GM18526 (cell line): ENCODE measurements around the gene NARS2.

Source experiments
- POLR2A ChIP-seq: IDR thresholded peaks from 3 replicates; pipeline ENCODE4 v1.6.1; 2011; ENCODE audit not compliant: insufficient read length; ENCODE audit errors: extremely low read depth

The NARS2 gene

GRCh38 chr11:78395597-78395996 lies 179.1 kb downstream of the NARS2 start:
- no peak for TF ChIP-seq POLR2A

- TF ChIP-seq POLR2A = no peak
Observed at GRCh38 chr11:78392854-78393253, 181.8 kb downstream of the NARS2 start.

GRCh38 chr11:78391424-78391823 lies 183.2 kb downstream of the NARS2 start:
- no peak for TF ChIP-seq POLR2A

GRCh38 chr11:78390809-78391208 lies 183.9 kb downstream of the NARS2 start:
- no peak for TF ChIP-seq POLR2A

- TF ChIP-seq POLR2A = no peak
Observed at GRCh38 chr11:78386215-78386941, 188.3 kb downstream of the NARS2 start.
